M059J (cell line): ENCODE data around the gene WFDC12. TPM values are rescaled to one million over a fixed set of nuclear protein-coding genes. Genes with fewer than 3 reads are reported as not detected.
A peak's percentile ranks its signal among the peaks of the same experiment; 100 is the strongest.
"Not testable (repeated sequence)": the region's sequence is repeated elsewhere in the genome, so short reads cannot be mapped to it uniquely, and the experiment has no call there.

Experiments
- DNase-seq: peaks from one replicate; pipeline ENCODE4 v3.0.0-alpha.2; 2012; ENCODE audit warnings: low read depth
- total RNA-seq: library from RNA; depleted of rRNA; stranded (reverse); fragments of >200 nt; shearing (Covaris generic); gene quantifications from 2 replicates; pipeline ENCODE4 v1.2.3, GENCODE V29; 2014; rRNA removed

Gene WFDC12
- total RNA-seq = not detected in 2 replicates

DNA sequence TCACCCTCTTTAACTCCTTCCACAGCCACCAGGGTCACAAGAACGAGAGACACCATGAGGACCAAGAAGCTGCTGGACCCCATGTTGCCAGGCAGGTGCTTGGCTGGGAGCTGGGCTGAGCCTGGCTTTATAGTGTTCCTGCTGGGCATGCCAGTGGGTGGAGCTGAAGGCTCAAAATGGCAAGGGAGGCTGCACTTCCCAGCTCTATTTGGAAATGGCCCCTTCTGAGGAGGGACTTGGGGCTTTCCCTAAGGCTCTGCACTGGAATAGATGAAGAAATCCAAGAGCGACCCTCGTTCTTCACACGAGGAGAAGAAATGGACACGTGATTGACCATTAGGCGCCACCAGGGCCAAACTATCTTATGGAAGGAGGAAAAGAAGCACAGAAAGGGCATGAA is at the start of gene WFDC12:
TSS of gene WFDC12 (minus strand) at position 101 of the 400 bp plus-strand sequence. CDS start at position 83, 18 bp downstream.
- no peak for DNase-seq

DNA sequence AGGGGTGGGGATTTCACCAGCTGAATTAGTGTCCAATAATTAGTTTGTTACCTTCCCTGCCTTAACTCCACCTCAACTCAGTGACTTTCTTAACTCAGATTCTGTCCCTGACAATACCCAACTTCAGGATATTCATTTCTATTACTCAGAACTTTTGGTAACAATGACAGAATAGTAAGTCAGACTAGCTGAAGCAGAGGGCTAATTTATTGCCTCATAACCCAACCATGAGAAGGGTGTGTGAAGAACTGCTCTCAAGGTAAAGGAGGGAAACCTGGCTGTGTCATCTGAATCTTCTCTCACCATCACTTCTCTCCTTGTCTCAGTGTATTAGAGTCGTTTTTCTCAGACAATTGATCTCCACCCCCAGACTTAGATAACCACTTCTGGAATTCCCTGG is 49.3 kb upstream of the WFDC12 start:
- DNase-seq = no peak

GRCh38 chr20:45164906-45165305 is 40.6 kb upstream of the WFDC12 start:
- DNase-seq = no peak

- no peak for DNase-seq
These were observed 39.0 kb upstream of the WFDC12 start for GRCh38 chr20:45163083-45163803.

GRCh38 chr20:45157962-45158361 is 33.7 kb upstream of the WFDC12 start:
- DNase-seq = peak; percentile 84

DNA sequence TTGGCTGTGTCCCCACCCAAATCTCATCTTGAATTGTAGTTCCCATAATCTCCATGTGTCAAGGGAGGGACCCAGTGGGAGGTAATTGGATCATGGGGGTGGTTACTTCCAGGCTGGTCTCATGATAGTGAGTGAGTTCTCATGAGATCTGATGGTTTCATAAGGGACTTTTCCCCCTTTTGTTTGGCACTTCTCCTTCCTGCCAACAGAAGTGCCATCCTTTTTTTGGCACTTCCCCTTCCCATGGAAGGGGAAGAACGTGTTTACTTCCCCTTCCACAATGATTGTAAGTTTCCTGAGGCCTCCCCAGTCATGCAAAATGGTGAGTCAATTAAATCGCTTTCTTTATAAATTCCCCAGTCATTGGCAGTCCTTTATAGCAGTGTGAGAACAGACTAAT is 32.4 kb upstream of the WFDC12 start:
- no peak for DNase-seq

DNA sequence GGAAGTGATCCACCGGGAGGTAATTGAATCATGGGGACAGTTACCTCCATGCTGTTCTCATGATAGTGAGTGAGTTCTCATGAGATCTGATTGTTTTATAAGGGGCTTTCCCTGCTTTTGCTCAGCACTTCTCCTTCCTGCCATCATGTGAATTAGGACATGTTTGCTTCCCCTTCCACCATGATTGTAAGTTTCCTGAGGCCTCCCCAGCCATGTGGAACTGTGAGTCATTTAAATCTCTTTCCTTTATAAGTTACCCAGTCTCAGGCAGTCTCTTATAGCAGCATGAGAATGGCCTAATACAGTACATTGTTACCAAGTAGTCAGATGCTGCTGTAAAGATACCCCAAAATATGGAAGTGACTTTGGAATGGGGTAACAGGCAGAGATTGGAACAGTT is 30.5 kb upstream of the WFDC12 start:
- DNase-seq = not testable (repeated sequence)

DNA sequence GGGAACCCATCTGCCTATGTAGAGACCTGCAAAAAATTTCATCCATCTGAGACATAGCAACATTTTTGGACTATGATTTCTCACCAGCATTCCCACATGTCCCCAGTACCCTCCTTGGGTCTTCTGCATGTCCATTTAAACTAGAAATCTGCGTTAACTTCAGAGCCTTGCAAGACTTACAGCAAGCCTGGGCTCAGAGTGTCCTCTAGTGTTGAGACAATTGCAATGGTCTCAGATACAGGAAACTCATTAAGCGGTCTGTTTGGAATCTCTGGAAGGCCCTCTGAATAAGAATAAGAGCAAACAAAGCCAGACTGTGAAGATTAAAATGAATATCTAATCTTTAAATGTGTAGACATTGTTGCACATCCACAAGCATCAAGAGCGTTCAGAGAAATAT is 29.9 kb upstream of the WFDC12 start:
- peak; percentile 24 for DNase-seq

- no peak for DNase-seq
These were observed 29.5 kb upstream of the WFDC12 start for GRCh38 chr20:45153752-45154151.

DNA sequence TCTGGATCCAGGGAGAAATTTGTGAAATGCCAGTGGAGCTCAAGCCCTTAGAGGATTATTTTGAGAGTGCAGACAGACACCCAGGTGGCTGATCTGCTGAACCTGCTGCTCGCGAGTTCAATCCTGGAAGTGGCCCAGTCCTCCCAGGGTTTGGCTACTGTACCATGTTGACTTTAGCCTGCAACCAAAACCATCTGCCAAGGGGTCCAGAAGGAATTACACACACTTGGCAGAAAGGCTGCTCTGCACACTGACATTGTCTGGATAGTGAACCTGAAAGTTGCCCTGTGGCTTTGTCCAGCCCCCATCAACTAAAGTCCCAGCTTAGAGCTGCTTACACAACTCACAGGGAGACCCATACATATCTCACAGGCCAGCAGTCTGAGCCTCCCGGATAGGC is 28.9 kb upstream of the WFDC12 start:
- no peak for DNase-seq

DNA sequence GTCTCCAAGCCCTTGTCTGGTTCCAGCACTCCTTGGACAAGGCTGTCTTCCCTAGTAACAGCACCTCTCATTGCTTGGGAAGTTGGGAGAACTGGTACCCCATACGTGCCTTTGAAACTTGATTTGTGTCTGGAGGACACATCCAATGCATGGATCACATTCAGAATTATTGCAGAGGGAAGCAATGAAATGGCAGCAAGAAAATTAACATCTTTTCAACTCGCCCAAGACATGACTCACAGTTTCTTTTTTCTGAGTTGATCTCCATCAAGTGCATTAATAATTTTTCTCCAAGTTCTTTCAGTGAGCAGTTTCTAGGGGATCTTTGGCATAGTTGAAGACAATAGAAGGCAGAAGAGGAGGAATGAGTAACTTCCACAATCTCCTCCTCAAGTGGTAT is 28.1 kb upstream of the WFDC12 start:
- no peak for DNase-seq

DNA sequence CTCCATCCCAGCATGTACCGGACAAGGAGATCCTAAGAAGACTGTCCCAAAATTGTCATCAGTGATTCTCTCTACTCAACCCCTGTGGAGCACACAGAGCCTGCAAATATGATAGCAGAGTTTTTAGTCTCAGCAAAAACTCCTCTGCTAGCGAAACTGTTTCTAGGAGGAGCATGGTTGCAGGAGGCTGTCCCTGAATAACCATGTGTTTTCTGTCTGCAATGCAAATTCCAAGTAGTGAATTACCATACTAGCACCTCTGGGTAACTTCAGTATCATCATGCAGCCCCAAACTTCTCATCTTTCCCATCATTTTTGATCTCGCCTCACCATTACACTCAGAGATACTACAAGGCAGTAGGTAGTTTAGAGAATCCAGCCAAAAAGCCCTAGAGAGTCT is 24.8 kb upstream of the WFDC12 start:
- DNase-seq = no peak

DNA sequence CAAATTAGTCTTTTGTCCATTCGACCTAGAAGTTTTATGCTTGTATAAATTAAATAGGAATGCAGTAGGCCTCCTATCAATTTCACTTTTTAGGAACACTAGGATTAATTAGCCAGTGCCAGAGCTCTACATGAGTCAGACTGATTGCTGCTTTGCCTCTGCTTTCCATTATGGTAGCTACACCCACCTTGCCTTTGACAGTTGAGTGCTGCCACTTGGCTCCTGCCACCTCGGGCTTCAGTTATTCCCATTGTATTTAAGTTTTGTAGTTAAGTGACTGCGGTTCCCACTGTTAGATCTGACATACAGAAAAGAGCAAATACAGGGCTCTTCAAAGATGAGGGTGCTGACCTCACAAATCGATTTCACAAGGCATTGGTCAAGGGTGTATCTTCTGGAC is 16.6 kb upstream of the WFDC12 start:
- no peak for DNase-seq

GRCh38 chr20:45139733-45140375 is 15.6 kb upstream of the WFDC12 start:
- not testable (repeated sequence) for DNase-seq

GRCh38 chr20:45138561-45139300 is 14.5 kb upstream of the WFDC12 start:
- peak; percentile 24 for DNase-seq

- DNase-seq = no peak
These were observed 12.6 kb upstream of the WFDC12 start for GRCh38 chr20:45136911-45137310.

DNA sequence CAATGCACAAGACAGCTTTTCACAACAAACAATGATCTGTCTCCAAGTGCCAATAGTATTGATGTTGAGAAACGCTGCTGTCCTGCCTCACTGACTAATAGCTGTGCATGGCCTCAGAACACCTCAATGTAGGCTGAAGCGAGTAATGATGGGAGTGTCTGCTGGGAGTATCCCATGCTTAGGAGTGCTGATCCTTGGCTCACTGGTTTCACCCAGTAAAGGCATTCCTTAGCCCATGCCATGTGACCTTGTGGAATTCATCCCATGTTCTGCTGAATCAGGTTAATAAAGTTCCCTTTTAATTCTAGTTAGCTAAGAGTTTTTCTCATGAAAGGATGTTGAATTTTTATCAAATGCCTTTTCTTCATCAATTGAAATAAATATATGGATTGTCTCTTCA is 3.8 kb upstream of the WFDC12 start:
- DNase-seq = no peak

GRCh38 chr20:45121388-45121787 is 2.9 kb downstream of the WFDC12 start:
- DNase-seq = no peak

DNA sequence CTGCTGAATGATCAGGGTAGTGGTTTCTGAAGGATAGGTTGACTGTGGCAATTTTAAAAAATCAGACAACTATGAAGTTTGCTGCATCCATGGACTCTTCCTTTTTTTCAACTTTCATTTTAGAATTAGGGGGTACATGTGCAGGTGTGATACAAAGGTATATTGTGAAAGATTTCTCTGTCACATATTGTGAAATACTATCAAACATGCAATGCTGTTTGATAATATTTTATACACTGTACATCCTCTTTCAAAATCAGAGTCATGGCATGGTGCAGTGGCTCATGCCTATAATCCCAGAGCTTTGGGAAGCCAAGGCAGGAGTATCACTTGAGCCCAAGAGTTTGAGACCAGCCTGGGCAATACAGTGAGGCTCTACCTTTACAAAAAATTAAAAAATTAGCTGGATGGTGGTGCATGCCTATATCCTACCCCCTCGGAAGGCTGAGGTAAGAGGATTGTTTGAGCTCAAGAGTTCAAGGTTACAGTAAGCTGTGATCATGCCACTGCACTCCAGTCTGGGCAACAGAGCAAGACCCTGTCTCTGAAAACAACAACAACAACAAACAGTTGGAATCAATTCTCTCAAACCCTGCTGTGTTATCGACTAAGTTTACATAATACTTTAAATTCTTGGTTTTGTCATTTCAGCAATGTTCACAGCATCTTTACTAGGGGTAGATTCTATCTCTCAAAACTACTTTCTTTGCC is 4.6 kb downstream of the WFDC12 start:
- DNase-seq = no peak

GRCh38 chr20:45118028-45118427 is 6.2 kb downstream of the WFDC12 start:
- no peak for DNase-seq

DNA sequence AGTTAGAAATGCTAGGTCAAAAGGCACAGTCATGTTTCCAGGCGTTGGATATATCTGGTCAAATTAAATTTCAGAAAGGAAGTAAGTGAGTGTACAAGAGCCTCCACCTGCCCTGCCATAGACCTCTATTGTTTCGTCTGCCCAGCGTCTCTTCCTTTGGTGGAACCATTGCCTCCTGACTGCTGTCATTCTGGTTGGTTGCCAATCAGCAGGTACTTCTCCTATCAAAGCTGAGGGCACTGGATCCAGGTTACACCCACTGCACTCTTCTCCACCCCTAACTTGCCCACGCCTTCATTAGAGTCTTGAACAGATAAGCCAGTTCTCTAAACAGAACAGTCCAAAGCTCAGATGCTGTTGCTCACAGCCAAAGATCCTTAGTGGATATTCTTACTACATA is 6.7 kb downstream of the WFDC12 start:
- DNase-seq = no peak

GRCh38 chr20:45115829-45116228 is 8.4 kb downstream of the WFDC12 start:
- DNase-seq = no peak
